Lung (tissue), 12 donors: ENCODE data around the gene MRPL37. TPM values are rescaled to one million over a fixed set of nuclear protein-coding genes. Genes with fewer than 3 reads are reported as not detected.

Source experiments
- ATAC-seq: fragments of 200-7000 bp; cut with Tn5 transposase; one replicate; pipeline ENCODE4 v1.9.1; 2020; ENCODE audit warnings: moderate number of reproducible peaks; ENCODE audit not compliant: insufficient read depth, low FRiP score
- DNase-seq, 3 donors: peaks; one replicate each; pipeline ENCODE4 v3.0.0-alpha.2; 2013 to 2017
- H3K27ac ChIP-seq, 2 donors: one replicate each; pipeline ENCODE4 v1.5.1; 2013; ENCODE audit warnings: mild to moderate bottlenecking in 2 of 2, moderate library complexity in 2 of 2, control low read depth in 1 of 2, inconsistent platforms in 1 of 2, low read depth in 1 of 2, low read length in 1 of 2
- H3K27me3 ChIP-seq, 3 donors: one replicate each; pipeline ENCODE4 v1.5.1; 2013; ENCODE audit warnings: low read length in 2 of 3; ENCODE audit not compliant: control insufficient read depth in 3 of 3, insufficient read depth in 3 of 3
- H3K36me3 ChIP-seq, 4 donors: one replicate each; pipeline ENCODE4 v1.5.1; 2013; ENCODE audit warnings: low read length in 4 of 4, mild to moderate bottlenecking in 1 of 4, moderate library complexity in 1 of 4; ENCODE audit not compliant: control insufficient read depth in 4 of 4, insufficient read depth in 4 of 4
- H3K4me1 ChIP-seq, 5 donors: one replicate each; pipeline ENCODE4 v1.5.1; 2013; ENCODE audit warnings: low read length in 5 of 5, mild to moderate bottlenecking in 2 of 5, moderate library complexity in 1 of 5; ENCODE audit not compliant: control insufficient read depth in 5 of 5, insufficient read depth in 5 of 5
- H3K4me3 ChIP-seq: one replicate; pipeline ENCODE4 v1.5.1; 2013; ENCODE audit warnings: mild to moderate bottlenecking, control low read depth, moderate library complexity
- H3K9ac ChIP-seq, 2 donors: one replicate each; pipeline ENCODE4 v1.5.1; 2013; ENCODE audit warnings: low read length in 2 of 2, control low read depth in 1 of 2; ENCODE audit not compliant: insufficient read depth in 1 of 2
- H3K9me3 ChIP-seq, 4 donors: one replicate each; pipeline ENCODE4 v1.5.1; 2013; ENCODE audit warnings: low read length in 3 of 4, mild to moderate bottlenecking in 1 of 4, moderate library complexity in 1 of 4; ENCODE audit not compliant: control insufficient read depth in 4 of 4, insufficient read depth in 3 of 4
- WGBS, 2 donors: extraction: QIAGEN DNeasy Blood & Tissue Kit; methylation state at CpG; one replicate each; pipeline ENCODE4 v1.1.7; 2013; 5-methylcytosine and 5-hydroxymethylcytosine counted together
- polyA plus RNA-seq, 2 donors: library from polyadenylated mRNA; stranded (reverse); fragments of 200-250 nt; gene quantifications; one replicate each; pipeline ENCODE4 v1.2.1, GENCODE V29; 2013
- total RNA-seq, 2 donors: library from RNA; depleted of rRNA in 1 of 2; stranded (reverse); fragments of >200 nt in 1 of 2; gene quantifications; one replicate each; pipeline ENCODE4 v1.2.1, GENCODE V29; 2014 to 2021
- TF ChIP-seq, protein P1 (sequence below): IDR thresholded peaks from 2 replicates; pipeline ENCODE4 v1.5.1; 2012; ENCODE audit warnings: mild to moderate bottlenecking; ENCODE audit errors: control extremely low read depth, extremely low read depth
- donor health status: control.
- donor health status: control.
- donor health status: Bipolar disorder and iron deficiency.
- donor health status: healthy.
- donor health status: DM: yes; HTN: yes; CAD: no.

MRPL37 gene
- total and polyA plus RNA-seq, 4 donors, result 23.9 to 68.5 (median 39.7) TPM

DNA sequence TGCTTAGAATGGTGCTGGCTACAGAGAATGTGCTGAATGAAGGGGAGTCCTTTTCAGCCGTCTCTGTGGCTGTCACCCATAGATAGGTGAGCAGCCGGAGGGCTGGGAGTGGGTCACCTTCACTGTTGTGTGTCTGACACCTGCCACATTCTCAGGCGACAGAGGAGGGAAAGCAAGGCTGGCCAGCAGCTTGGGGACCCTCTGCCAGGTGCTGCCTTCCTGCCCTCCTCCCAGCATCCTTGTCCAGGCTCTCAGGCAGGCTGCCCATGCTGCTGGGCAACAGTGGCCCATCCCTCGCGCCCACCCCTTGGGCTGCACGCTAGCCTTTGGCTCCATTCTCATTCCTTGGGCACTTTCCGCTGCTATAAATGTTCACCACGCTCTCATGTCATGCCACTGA is 22.2 kb upstream of the MRPL37 start:
- TF ChIP-seq, protein P1, sequence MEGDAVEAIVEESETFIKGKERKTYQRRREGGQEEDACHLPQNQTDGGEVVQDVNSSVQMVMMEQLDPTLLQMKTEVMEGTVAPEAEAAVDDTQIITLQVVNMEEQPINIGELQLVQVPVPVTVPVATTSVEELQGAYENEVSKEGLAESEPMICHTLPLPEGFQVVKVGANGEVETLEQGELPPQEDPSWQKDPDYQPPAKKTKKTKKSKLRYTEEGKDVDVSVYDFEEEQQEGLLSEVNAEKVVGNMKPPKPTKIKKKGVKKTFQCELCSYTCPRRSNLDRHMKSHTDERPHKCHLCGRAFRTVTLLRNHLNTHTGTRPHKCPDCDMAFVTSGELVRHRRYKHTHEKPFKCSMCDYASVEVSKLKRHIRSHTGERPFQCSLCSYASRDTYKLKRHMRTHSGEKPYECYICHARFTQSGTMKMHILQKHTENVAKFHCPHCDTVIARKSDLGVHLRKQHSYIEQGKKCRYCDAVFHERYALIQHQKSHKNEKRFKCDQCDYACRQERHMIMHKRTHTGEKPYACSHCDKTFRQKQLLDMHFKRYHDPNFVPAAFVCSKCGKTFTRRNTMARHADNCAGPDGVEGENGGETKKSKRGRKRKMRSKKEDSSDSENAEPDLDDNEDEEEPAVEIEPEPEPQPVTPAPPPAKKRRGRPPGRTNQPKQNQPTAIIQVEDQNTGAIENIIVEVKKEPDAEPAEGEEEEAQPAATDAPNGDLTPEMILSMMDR, result no peak

DNA sequence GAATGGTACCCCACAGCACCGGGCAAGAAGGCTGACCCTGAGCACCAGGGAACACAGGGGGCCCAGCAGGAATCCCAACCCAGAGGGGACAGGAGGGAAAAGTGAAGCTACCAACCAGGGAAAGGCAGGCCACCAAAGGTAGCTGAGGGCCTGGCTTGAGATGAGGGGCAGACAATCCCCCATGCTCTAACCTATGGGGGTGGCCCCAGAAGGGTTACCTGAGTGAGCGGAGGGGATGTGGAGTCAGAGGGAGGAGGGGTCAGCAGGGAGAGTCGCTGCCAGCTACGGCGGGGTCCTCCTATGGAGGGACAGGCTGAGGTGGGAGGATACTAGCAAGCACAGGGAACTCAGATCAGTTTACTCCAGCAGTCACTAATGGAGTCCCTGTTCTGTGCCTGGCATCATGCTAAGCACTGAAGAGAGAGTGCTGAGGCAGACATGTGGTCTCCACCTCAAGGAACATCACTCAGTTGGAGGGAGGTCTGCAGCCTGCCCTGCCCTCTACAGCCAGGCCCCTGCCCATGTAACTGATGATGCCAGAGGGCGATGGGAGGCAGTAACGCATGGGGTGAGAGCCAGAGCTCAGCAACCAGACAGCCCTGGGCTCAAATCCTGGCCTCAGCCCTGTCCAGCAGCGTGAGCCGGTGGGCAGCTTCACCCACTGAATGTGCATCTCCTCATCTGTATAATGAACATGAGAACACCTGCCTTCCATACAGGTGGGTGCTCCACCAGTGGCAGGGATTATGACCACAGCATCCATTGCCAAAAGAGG is 21.5 kb upstream of the MRPL37 start:
- ATAC-seq, result no peak
- peaks cover 0 to 2% (median 0%) of the 10 kb centered on the region in 5 donors for H3K4me1 ChIP-seq
- no peak overlapping the region for H3K27ac ChIP-seq
- H3K9me3 ChIP-seq, result peaks cover 0 to 2% (median 0%) of the 10 kb centered on the region in 4 donors
- DNase-seq, result no peak
- no peak overlapping the region for H3K9ac ChIP-seq
- no peaks in the 10 kb centered on the region for H3K27me3 ChIP-seq
- H3K4me3 ChIP-seq, result no peak overlapping the region
- H3K36me3 ChIP-seq, result peaks cover 0 to 20% (median 11%) of the 10 kb centered on the region in 4 donors
- TF ChIP-seq, protein P1, result no peak
- WGBS, 2 donors, result 89 to 93% methylated on average over 9 of the region's 9 CpGs

More for the DNA sequence above, 22.2 kb upstream of the MRPL37 start:
- DNase-seq (no peak), ATAC-seq (no peak)
- Histone ChIP-seq H3K27ac (no peak overlapping the region), H3K9ac (no peak overlapping the region), H3K4me1 (peaks cover 0 to 3% (median 0%) of the 10 kb centered on the region in 5 donors), H3K9me3 (peaks cover 0 to 2% (median 0%) of the 10 kb centered on the region in 4 donors), H3K27me3 (no peaks in the 10 kb centered on the region), H3K4me3 (no peak overlapping the region), H3K36me3 (peaks cover 0 to 23% (median 11%) of the 10 kb centered on the region in 4 donors)
- WGBS, 2 donors, result 94 to 96% methylated on average over 8 of the region's 8 CpGs

DNA sequence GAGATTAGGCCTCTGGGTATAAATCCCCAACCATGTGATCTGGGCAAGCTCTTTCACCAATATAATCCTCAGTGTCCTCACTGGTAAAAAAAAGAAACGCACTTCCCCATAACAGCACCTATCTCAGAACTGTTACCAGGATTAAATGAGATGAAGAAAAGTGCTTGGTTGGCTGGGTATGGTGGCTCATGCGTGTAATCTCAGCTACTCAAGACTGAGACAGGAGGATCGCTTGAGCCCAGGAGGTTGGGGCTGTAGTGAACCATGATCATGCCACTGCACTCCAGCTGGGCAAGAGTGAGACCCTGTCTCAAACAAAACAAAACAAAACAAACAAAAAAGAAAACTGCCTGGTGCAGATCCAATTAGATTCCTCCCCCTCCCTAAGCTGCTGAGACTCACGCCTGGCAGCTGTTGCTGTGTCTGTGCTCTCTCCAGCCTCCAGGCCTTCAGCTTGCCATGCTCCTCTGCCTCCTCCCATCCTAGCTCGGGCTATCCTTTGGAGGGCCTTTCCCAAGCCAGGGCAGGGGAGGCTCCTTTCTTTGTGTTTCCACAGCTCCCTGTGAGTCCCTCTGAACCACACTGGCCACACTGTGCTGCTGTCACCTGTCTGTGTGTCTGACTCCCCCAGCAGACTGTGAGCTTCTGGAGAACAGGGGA is 19.1 kb upstream of the MRPL37 start:
- Histone ChIP-seq H3K27ac (no peak overlapping the region), H3K4me3 (no peak overlapping the region), H3K9ac (no peak overlapping the region), H3K9me3 (peaks cover 0 to 2% (median 0%) of the 10 kb centered on the region in 4 donors), H3K27me3 (no peaks in the 10 kb centered on the region), H3K4me1 (no peaks in the 10 kb centered on the region), H3K36me3 (peaks cover 0 to 18% (median 9%) of the 10 kb centered on the region in 4 donors)
- TF ChIP-seq, protein P1, result no peak
- no peak for ATAC-seq
- 94 to 97% methylated on average over 5 of the region's 5 CpGs for WGBS, 2 donors
- DNase-seq, result peak; percentile 26 to 44 (median 34)
